PC-9 (cell line): ENCODE measurements around the gene CDH1. TPM values are rescaled to one million over a fixed set of nuclear protein-coding genes. Genes with fewer than 3 reads are reported as not detected.

Experiments used
- BruUV-seq: library from RNA; stranded (reverse); fragments of 400-500 nt; replicated peaks from 2 replicates; lab custom pipeline; 2021; lab: Mats Ljungman, UMichigan
- CTCF ChIA-PET: fragments of 300-600 bp; sonication (Branson Sonifier 250); formaldehyde crosslinking; loops from one replicate; lab custom pipeline; 2022; ENCODE audit warnings: antibody characterized with exemption; lab: Charles Lee
- POLR2A ChIA-PET: fragments of 300-600 bp; sonication (Branson Sonifier 250); formaldehyde crosslinking; loops from one replicate; lab custom pipeline; 2022; ENCODE audit warnings: antibody characterized with exemption; ENCODE audit not compliant: unreplicated experiment; lab: Charles Lee
- DNase-seq, 2 experiments: peaks; one replicate each; pipeline versions ENCODE4 v3.0.0 to v3.0.0-alpha.2; 2015 to 2022; ENCODE audit warnings: mixed read lengths in 1 of 2
- H2AFZ ChIP-seq: fragments of 200-600 bp; sonication (generic); 2 replicates; pipeline ENCODE4 v1.8.1; 2017; ENCODE audit warnings: antibody characterized with exemption
- H3F3A ChIP-seq: fragments of 200-600 bp; sonication (generic); 2 replicates; pipeline ENCODE4 v1.8.1; 2017; ENCODE audit warnings: antibody characterized with exemption, mild to moderate bottlenecking, low read depth; ENCODE audit not compliant: insufficient read depth
- H3K27ac ChIP-seq: fragments of 200-600 bp; sonication (generic); 2 replicates; pipeline ENCODE4 v1.6.1; 2016; ENCODE audit warnings: mixed run types
- H3K27me3 ChIP-seq: fragments of 200-600 bp; sonication (generic); 2 replicates; pipeline ENCODE4 v1.6.1; 2016; ENCODE audit warnings: low read depth, mixed run types; ENCODE audit not compliant: insufficient read depth
- H3K36me3 ChIP-seq: fragments of 200-600 bp; sonication (generic); 2 replicates; pipeline ENCODE4 v1.6.1; 2016; ENCODE audit warnings: low read depth, mixed run types
- H3K4me1 ChIP-seq: fragments of 200-600 bp; sonication (generic); replicated peaks from 2 replicates; pipeline ENCODE4 v1.6.1; 2016; ENCODE audit warnings: mixed run types; ENCODE audit not compliant: insufficient read depth
- H3K4me2 ChIP-seq: fragments of 200-600 bp; sonication (generic); 2 replicates; pipeline ENCODE4 v1.6.1; 2017; ENCODE audit warnings: mixed run types
- H3K4me3 ChIP-seq: fragments of 200-600 bp; sonication (generic); 2 replicates; pipeline ENCODE4 v1.6.1; 2016; ENCODE audit warnings: mixed run types
- H3K79me2 ChIP-seq: fragments of 200-600 bp; sonication (generic); 2 replicates; pipeline ENCODE4 v1.6.1; 2017; ENCODE audit warnings: low read depth, mixed run types
- H3K9me2 ChIP-seq: fragments of 200-600 bp; sonication (generic); 2 replicates; pipeline ENCODE4 v1.8.1; 2017; ENCODE audit warnings: mild to moderate bottlenecking; ENCODE audit not compliant: insufficient read depth
- H3K9me3 ChIP-seq: fragments of 200-600 bp; sonication (generic); 2 replicates; pipeline ENCODE4 v1.8.1; 2016; ENCODE audit warnings: low read depth; ENCODE audit not compliant: insufficient read depth
- H4K20me1 ChIP-seq: fragments of 200-600 bp; sonication (generic); 2 replicates; pipeline ENCODE4 v1.8.1; 2017; ENCODE audit not compliant: insufficient read depth
- CTCF ChIP-seq: fragments of 200-600 bp; sonication (generic); conservative IDR thresholded peaks from 2 replicates; pipeline ENCODE4 v1.6.1; 2017; ENCODE audit warnings: mixed run types, antibody characterized with exemption, mild to moderate bottlenecking, moderate library complexity
- EZH2 ChIP-seq: fragments of 200-600 bp; sonication (generic); IDR thresholded peaks from 2 replicates; pipeline ENCODE4 v1.8.0; 2017; ENCODE audit warnings: antibody characterized with exemption, low read depth
- intact Hi-C: fragments of 100-400 bp; cut with micrococcal nuclease; formaldehyde crosslinking; loops from one replicate; pipeline ENCODE4 v1.10.0; 2022; ENCODE audit not compliant: unreplicated experiment
- total RNA-seq: library from RNA; stranded (reverse); gene quantifications from 2 replicates; pipeline ENCODE4 v1.2.3, GENCODE V29; 2021

Gene CDH1
- total RNA-seq, 1 experiment from 2014 or later: 120 TPM

- Histone ChIP-seq H3K27ac (0 out of 2 replicates have a peak overlapping the region, but pooled peaks have one; percentile 22), H3K4me2 (no peak overlapping the region), H3K9me2 (no peaks in the 10 kb centered on the region), H3K4me3 (no peak overlapping the region), H4K20me1 (no peaks in the 10 kb centered on the region), H3K36me3 (no peaks in the 10 kb centered on the region), H2AFZ (no peak overlapping the region), H3K79me2 (peaks cover 65% of the 10 kb centered on the region), H3K9me3 (no peaks in the 10 kb centered on the region), H3K4me1 (peaks cover 16% of the 10 kb centered on the region), H3F3A (peaks cover 7% of the 10 kb centered on the region; the same call in 1 of the 2 replicates), H3K27me3 (no peaks in the 10 kb centered on the region)
- TF ChIP-seq CTCF (no peak), EZH2 (no peak)
- intact Hi-C loops: no loop called here
- CTCF ChIA-PET: no interaction called here
- BruUV-seq: no TSS peak
- POLR2A ChIA-PET: no interaction called here
- no peak for DNase-seq
Observed at GRCh38 chr16:68764862-68765261, 27.8 kb downstream of the CDH1 start.

GRCh38 chr16:68767581-68767980, 30.5 kb downstream of the CDH1 start:
- H4K20me1 ChIP-seq: peaks cover 3% of the 10 kb centered on the region; the same call in 1 of the 2 replicates
- peaks cover 9% of the 10 kb centered on the region for H3K36me3 ChIP-seq
- no peak overlapping the region for H3K4me3 ChIP-seq
- no peak for TF ChIP-seq CTCF
- H3K4me1 ChIP-seq: no peaks in the 10 kb centered on the region
- H3F3A ChIP-seq: peaks cover 6% of the 10 kb centered on the region
- H3K4me2 ChIP-seq: no peak overlapping the region
- no peak overlapping the region for H3K27ac ChIP-seq
- no TSS peak for BruUV-seq
- H3K9me2 ChIP-seq: no peaks in the 10 kb centered on the region
- no peaks in the 10 kb centered on the region for H3K27me3 ChIP-seq
- H3K9me3 ChIP-seq: no peaks in the 10 kb centered on the region
- H3K79me2 ChIP-seq: peaks cover 49% of the 10 kb centered on the region
- CTCF ChIA-PET: no interaction called here
- H2AFZ ChIP-seq: no peak overlapping the region
- intact Hi-C loops: no loop called here
- no peak for DNase-seq
- POLR2A ChIA-PET: no interaction called here

GRCh38 chr16:68768175-68768574, 31.1 kb downstream of the CDH1 start:
- no peak for TF ChIP-seq CTCF
- no peak for TF ChIP-seq EZH2
- H3K27ac ChIP-seq: no peak overlapping the region
- H4K20me1 ChIP-seq: peaks cover 3% of the 10 kb centered on the region; the same call in 1 of the 2 replicates
- no peaks in the 10 kb centered on the region for H3K27me3 ChIP-seq
- H3K4me2 ChIP-seq: no peak overlapping the region
- H3K9me3 ChIP-seq: no peaks in the 10 kb centered on the region
- ChIA-PET POLR2A (no interaction called here), CTCF (no interaction called here)
- H3K79me2 ChIP-seq: peaks cover 45% of the 10 kb centered on the region
- H2AFZ ChIP-seq: no peak overlapping the region
- no TSS peak for BruUV-seq
- H3K36me3 ChIP-seq: peaks cover 9% of the 10 kb centered on the region
- intact Hi-C loops: no loop called here
- no peak overlapping the region for H3K4me3 ChIP-seq
- H3F3A ChIP-seq: peaks cover 8% of the 10 kb centered on the region
- DNase-seq: no peak
- no peaks in the 10 kb centered on the region for H3K4me1 ChIP-seq
- H3K9me2 ChIP-seq: no peaks in the 10 kb centered on the region
